K562 (cell line): Measurements from ENCODE around the gene TXNIP. TPM values are rescaled to one million over a fixed set of nuclear protein-coding genes. Genes with fewer than 3 reads are reported as not detected.

Experiments
- ATAC-seq: fragments of 200-7000 bp; cut with Tn5 transposase; 3 replicates; pipeline ENCODE4 v1.9.1; 2020; ENCODE audit warnings: moderate library complexity
- BruUV-seq: library from RNA; stranded (reverse); fragments of 400-500 nt; replicated peaks from 2 replicates; lab custom pipeline; 2021; lab: Mats Ljungman, UMichigan
- CTCF ChIA-PET: fragments of 300-600 bp; formaldehyde crosslinking; extraction: SDS; loops from one replicate; lab custom pipeline; 2021; ENCODE audit warnings: low intra/inter-chr PET ratio; lab: Yijun Ruan, JAX
- POLR2A ChIA-PET: fragments of 300-600, 350-650 bp; sonication (Branson Sonifier 250); formaldehyde crosslinking; extraction: SDS; loops from one replicate; lab custom pipeline; 2021; ENCODE audit warnings: antibody characterized with exemption, inconsistent platforms; lab: Yijun Ruan, JAX
- DNase-seq, 4 experiments: peaks; one replicate each; pipeline versions ENCODE4 v3.0.0 to v3.0.0-alpha.2; 2011 to 2018; ENCODE audit warnings: low spot score in 3 of 4, mixed read lengths in 3 of 4; ENCODE audit errors: extremely low read depth in 1 of 4
- FAIRE-seq: peaks from 2 replicates; lab custom pipeline; 2011; peaks lifted over from hg19 to GRCh38; lab: Jason Lieb, UNC
- H2AFZ ChIP-seq: 2 replicates; pipeline ENCODE4 v1.6.0; 2011; ENCODE audit warnings: low read depth, low read length, control low read depth, inconsistent platforms
- H3K27ac ChIP-seq: fragments of 200-600 bp; 3 replicates; pipeline ENCODE4 v1.8.0; 2011; ENCODE audit warnings: low read depth, mild to moderate bottlenecking, control low read depth, inconsistent platforms, low read length, moderate library complexity, mixed read lengths; ENCODE audit errors: extremely low read depth
- H3K27me3 ChIP-seq, 2 experiments: fragments of 300-600 bp in 1 of 2; 2 replicates in 1 of 2; 3 replicates in 1 of 2; pipeline versions ENCODE4 v1.6.0 to v1.8.0; 2011; ENCODE audit warnings: inconsistent platforms in 2 of 2, low read length in 2 of 2, mild to moderate bottlenecking in 1 of 2, mixed read lengths in 1 of 2, moderate library complexity in 1 of 2; ENCODE audit not compliant: control insufficient read depth in 2 of 2, insufficient read depth in 2 of 2
- H3K36me3 ChIP-seq: fragments of 300-600 bp; 3 replicates; pipeline ENCODE4 v1.8.0; 2011; ENCODE audit warnings: mild to moderate bottlenecking, low read length, inconsistent platforms; ENCODE audit not compliant: control insufficient read depth, insufficient read depth
- H3K4me1 ChIP-seq, 2 experiments: fragments of 200-600 bp in 1 of 2; replicated peaks in 1 of 2; 2 replicates in 1 of 2; 3 replicates in 1 of 2; pipeline versions ENCODE4 v1.5.1 to v1.8.0; 2011; ENCODE audit warnings: inconsistent platforms in 2 of 2, low read length in 2 of 2, mild to moderate bottlenecking in 1 of 2, mixed read lengths in 1 of 2, moderate library complexity in 1 of 2; ENCODE audit not compliant: control insufficient read depth in 2 of 2, insufficient read depth in 2 of 2
- H3K4me2 ChIP-seq: 2 replicates; pipeline ENCODE4 v1.6.1; 2011; ENCODE audit warnings: low read length, control low read depth, inconsistent platforms, mixed read lengths; ENCODE audit not compliant: insufficient read depth
- H3K4me3 ChIP-seq: fragments of 200-600 bp; sonication (generic), shearing (Covaris generic); 2 replicates; pipeline ENCODE4 v1.5.1; 2016; ENCODE audit warnings: control low read depth, inconsistent platforms
- H3K79me2 ChIP-seq: fragments of 200-600 bp; 3 replicates; pipeline ENCODE4 v1.8.0; 2011; ENCODE audit warnings: low read length, inconsistent platforms; ENCODE audit not compliant: control insufficient read depth, insufficient read depth
- H3K9ac ChIP-seq, 2 experiments: 2 replicates each; pipeline versions ENCODE4 v1.6.0 to v1.6.1; 2011; ENCODE audit warnings: low read depth in 2 of 2, low read length in 2 of 2, control low read depth in 1 of 2, inconsistent platforms in 1 of 2, mild to moderate bottlenecking in 1 of 2, mixed read lengths in 1 of 2; ENCODE audit not compliant: insufficient read depth in 1 of 2
- H3K9me1 ChIP-seq: one replicate; pipeline ENCODE4 v1.6.0; 2011; ENCODE audit warnings: inconsistent platforms, mild to moderate bottlenecking, low read length, moderate library complexity; ENCODE audit not compliant: control insufficient read depth, insufficient read depth
- H3K9me3 ChIP-seq: replicated peaks from 2 replicates; pipeline ENCODE4 v1.5.1; 2011; ENCODE audit warnings: low read depth, low read length, inconsistent platforms; ENCODE audit not compliant: control insufficient read depth, insufficient read depth
- H4K20me1 ChIP-seq: replicated peaks from 2 replicates; pipeline ENCODE4 v1.6.1; 2011; ENCODE audit warnings: low read length, inconsistent platforms, mixed read lengths; ENCODE audit not compliant: control insufficient read depth, insufficient read depth
- CHD4 ChIP-seq: fragments of 200-600 bp; sonication (generic); IDR thresholded peaks from 3 replicates; pipeline ENCODE4 v1.6.1; 2012; ENCODE audit warnings: low read depth, mild to moderate bottlenecking, mixed read lengths, low read length, inconsistent platforms; ENCODE audit not compliant: insufficient read depth, insufficient replicate concordance, poor library complexity, severe bottlenecking
- HNRNPL ChIP-seq: fragments of 200-400 bp; formaldehyde crosslinking; IDR thresholded peaks from 2 replicates; pipeline ENCODE4 v1.6.1; 2017; ENCODE audit warnings: low read depth, mild to moderate bottlenecking, low read length
- MBD2 ChIP-seq: sonication (generic); IDR thresholded peaks from 2 replicates; pipeline ENCODE4 v1.6.1; 2016; ENCODE audit warnings: low read depth, borderline replicate concordance
- NFXL1 ChIP-seq: fragments of 450-650 bp; formaldehyde crosslinking; IDR thresholded peaks from 2 replicates; pipeline ENCODE4 v1.4.0; 2021; ENCODE audit warnings: mild to moderate bottlenecking
- PML ChIP-seq: IDR thresholded peaks from 2 replicates; pipeline ENCODE4 v1.6.1; 2012; ENCODE audit warnings: low read length, inconsistent platforms
- SMARCA5 ChIP-seq: fragments of 450-650 bp; IDR thresholded peaks from 2 replicates; pipeline ENCODE4 v1.6.1; 2016
- ZNF212 ChIP-seq: fragments of 450-650 bp; formaldehyde crosslinking; IDR thresholded peaks from 2 replicates; pipeline ENCODE4 v1.4.0; 2020; ENCODE audit warnings: mild to moderate bottlenecking
- ZNF3 ChIP-seq: fragments of 250-450 bp; sonication (Bioruptor Pico); IDR thresholded peaks from 2 replicates; pipeline ENCODE4 v1.5.0; 2021; ENCODE audit warnings: mild to moderate bottlenecking, moderate library complexity
- ZNF316 ChIP-seq: fragments of 450-650 bp; IDR thresholded peaks from 2 replicates; pipeline ENCODE4 v1.6.1; 2016
- ZNF431 ChIP-seq: sonication (generic); formaldehyde crosslinking; IDR thresholded peaks from 2 replicates; pipeline ENCODE4 v1.8.0; 2022; ENCODE audit warnings: mild to moderate bottlenecking, missing genetic modification reagents
- ZNF449 ChIP-seq: fragments of 250-450 bp; sonication (Bioruptor Pico); IDR thresholded peaks from 2 replicates; pipeline ENCODE4 v1.8.0; 2022; ENCODE audit warnings: moderate library complexity, mild to moderate bottlenecking, inconsistent platforms
- ZNF696 ChIP-seq: fragments of 250-450 bp; sonication (Bioruptor Pico); conservative IDR thresholded peaks from 2 replicates; pipeline ENCODE4 v1.4.0; 2020; ENCODE audit warnings: mild to moderate bottlenecking, moderate library complexity
- ZNF77 ChIP-seq: fragments of 250-450 bp; sonication (Bioruptor Pico); IDR thresholded peaks from 2 replicates; pipeline ENCODE4 v1.5.0; 2020
- ZNF778 ChIP-seq: fragments of 450-650 bp; formaldehyde crosslinking; IDR thresholded peaks from 2 replicates; pipeline ENCODE4 v1.4.0; 2020; ENCODE audit warnings: mild to moderate bottlenecking, moderate library complexity
- ZNF785 ChIP-seq: fragments of 250-450 bp; sonication (Bioruptor Pico); IDR thresholded peaks from 2 replicates; pipeline ENCODE4 v1.4.0; 2020; ENCODE audit warnings: mild to moderate bottlenecking
- ZSCAN32 ChIP-seq: fragments of 450-650 bp; formaldehyde crosslinking; IDR thresholded peaks from 2 replicates; pipeline ENCODE4 v1.4.0; 2020; ENCODE audit warnings: mild to moderate bottlenecking, moderate library complexity
- WGBS: fragments of 100-300 bp; shearing (Covaris generic); methylation state at CpG from one replicate; pipeline ENCODE4 v1.1.6; 2016; ENCODE audit warnings: low coverage, mixed read lengths; ENCODE audit not compliant: insufficient coverage; ENCODE audit errors: missing lambda C conversion rate; 5-methylcytosine and 5-hydroxymethylcytosine counted together
- in situ Hi-C: fragments of 300-500 bp; cut with MboI; formaldehyde crosslinking; loops from 4 replicates; pipeline ENCODE4 v1.15.0; 2018; ENCODE audit warnings: inconsistent platforms, mixed read lengths
- intact Hi-C: fragments of 100-400 bp; cut with micrococcal nuclease; formaldehyde crosslinking; loops from 2 replicates; pipeline ENCODE4 v1.14.2; 2022
- polyA plus RNA-seq, 8 experiments: library from polyadenylated mRNA; depleted of rRNA in 4 of 8; stranded (reverse) in 5 of 8; unstranded in 3 of 8; fragments of >200 nt; fragmentation: Nextera tagmentation in 2 of 8; fragmentation: Illumina TruSeq in 1 of 8; extraction: Ambion mirVana in 2 of 8; extraction: Trizol in 1 of 8; gene quantifications; 2 replicates each; pipeline versions ENCODE4 v1.2.1 to v1.2.3, GENCODE V29; 2011 to 2014; ENCODE audit warnings: inconsistent platforms in 1 of 8, missing spikeins in 1 of 8
- total RNA-seq, 7 experiments: library from RNA; depleted of rRNA in 6 of 7; stranded (reverse); fragments of >200 nt in 6 of 7; fragmentation: Illumina TruSeq in 2 of 7; extraction: Trizol in 2 of 7; gene quantifications; 2 replicates each; pipeline versions ENCODE4 v1.2.1 to v1.2.3, GENCODE V29; 2011 to 2021; ENCODE audit warnings: low replicate concordance in 1 of 7

The TXNIP gene
- total and polyA plus RNA-seq, 9 of the 15 experiments (the other 6 are each of a cell fraction or from before 2014, with no cell fraction given), result 120 to 499 (median 257) TPM

GRCh38 chr1:145979746-145980456 is 16.5 kb downstream of the TXNIP start (continued):
- TF ChIP-seq SMARCA5 (peak; percentile 45; the same call in 1 of the 2 replicates), HNRNPL (no peak)

GRCh38 chr1:145978854-145979745 is 17.3 kb downstream of the TXNIP start:
- peak; percentile 94 for ATAC-seq
- FAIRE-seq, result peak; percentile 100
- in situ Hi-C loops (no loop called here), intact Hi-C loops (loop anchor here (1.0 kb wide), 3 partner anchors 11 to 17 kb away; partner anchors contain the start of genes ANKRD34A, POLR3GL and TXNIP)
- H4K20me1 ChIP-seq, result no peaks in the 10 kb centered on the region
- POLR2A ChIA-PET, result interaction anchor here (0.6 to 15.5 kb wide), 14 partner anchors 14 to 134 kb away, joined by 3 to 320 read pairs (median 4); partner anchors contain the start of genes ANKRD34A, LIX1L, NUDT17 and POLR3GL
- H3K27me3 ChIP-seq, result no peaks in the 10 kb centered on the region
- H3K9me3 ChIP-seq, result no peaks in the 10 kb centered on the region
- H3K4me2 ChIP-seq, result peak overlapping the region; percentile 76
- peak overlapping the region; percentile 42 for H2AFZ ChIP-seq
- DNase-seq, result peak; percentile 97 to 99 (median 99)
- 6% methylated on average over 9 of the region's 9 CpGs for WGBS
- peaks cover 24 to 63% of the 10 kb centered on the region in 2 experiments for H3K4me1 ChIP-seq
- BruUV-seq, result TSS peak; percentile 98
- H3K9ac ChIP-seq, result peak overlapping the region; percentile 81 to 86; a peak in 3 of 4 replicates
- H3K36me3 ChIP-seq, result peaks cover 16% of the 10 kb centered on the region
- peak overlapping the region; percentile 96 for H3K27ac ChIP-seq
- no peaks in the 10 kb centered on the region for H3K9me1 ChIP-seq
- no peak overlapping the region for H3K4me3 ChIP-seq
- peaks cover 25% of the 10 kb centered on the region for H3K79me2 ChIP-seq
- CTCF ChIA-PET, result interaction anchor here (0.6 to 3.8 kb wide), 4 partner anchors 28 to 54 kb away, joined by 3 to 37 read pairs (median 10); no protein-coding TSS in a partner anchor
- TF ChIP-seq ZNF316, result 0 out of 2 replicates have a peak, but pooled peaks have one; percentile 12
- TF ChIP-seq MBD2, result peak; percentile 78; the same call in 1 of the 2 replicates
- no peak for TF ChIP-seq ZNF778
- TF ChIP-seq ZNF449 (CRISPR knock-in tag), result no peak
- no peak for TF ChIP-seq ZNF696
- no peak for TF ChIP-seq ZNF77
- TF ChIP-seq ZSCAN32 (CRISPR knock-in tag), result no peak; the same call in 1 of the 2 replicates
- TF ChIP-seq ZNF212 (CRISPR knock-in tag), result 0 out of 2 replicates have a peak, but pooled peaks have one; percentile 27
- TF ChIP-seq PML, result 0 out of 2 replicates have a peak, but pooled peaks have one; percentile 12
- no peak for TF ChIP-seq CHD4
- TF ChIP-seq ZNF785 (CRISPR knock-in tag), result no peak
- no peak for TF ChIP-seq ZNF3 (CRISPR knock-in tag)
- peak; percentile 33; the same call in 1 of the 2 replicates for TF ChIP-seq ZNF431 (CRISPR knock-in tag)
- 0 out of 2 replicates have a peak, but pooled peaks have one; percentile 31 for TF ChIP-seq NFXL1 (CRISPR knock-in tag)
